Sigmoid colon (tissue), 7 donors: ENCODE measurements around the gene ARHGEF10L. TPM values are rescaled to one million over a fixed set of nuclear protein-coding genes. Genes with fewer than 3 reads are reported as not detected.

ENCODE experiments used
- DNase-seq: peaks from one replicate; pipeline ENCODE4 v3.0.0-alpha.2; 2019
- H3K27ac ChIP-seq, 4 donors: fragments of 200-600 bp; sonication (generic); one replicate each; pipeline ENCODE4 v1.5.1; 2016 to 2019; ENCODE audit warnings: mild to moderate bottlenecking in 1 of 4
- H3K27me3 ChIP-seq, 3 donors: fragments of 200-600 bp; sonication (generic); one replicate each; pipeline ENCODE4 v1.5.1; 2019; ENCODE audit warnings: mild to moderate bottlenecking in 1 of 3
- H3K36me3 ChIP-seq, 4 donors: fragments of 200-600 bp; sonication (generic); one replicate each; pipeline ENCODE4 v1.5.1; 2016 to 2019
- H3K4me1 ChIP-seq, 4 donors: fragments of 200-600 bp; sonication (generic); one replicate each; pipeline ENCODE4 v1.5.1; 2017 to 2019
- H3K4me3 ChIP-seq, 4 donors: fragments of 200-600 bp; sonication (generic); one replicate each; pipeline ENCODE4 v1.5.1; 2017 to 2019; ENCODE audit warnings: mild to moderate bottlenecking in 2 of 4, moderate library complexity in 1 of 4
- H3K9me3 ChIP-seq, 4 donors: fragments of 200-600 bp in 3 of 4; sonication (generic) in 3 of 4; one replicate each; pipeline versions ENCODE4 v1.5.1 to v1.6.1; 2013 to 2019
- EP300 ChIP-seq, 4 donors: sonication (generic); formaldehyde crosslinking; IDR thresholded peaks; one replicate each; pipeline ENCODE4 v1.6.1; 2017; ENCODE audit warnings: antibody characterized with exemption in 4 of 4
- POLR2A ChIP-seq, 2 donors: fragments of 450-650 bp; IDR thresholded peaks; one replicate each; pipeline ENCODE4 v1.6.1; 2016; ENCODE audit warnings: antibody characterized with exemption in 2 of 2, mild to moderate bottlenecking in 2 of 2, moderate library complexity in 2 of 2
- POLR2AphosphoS5 ChIP-seq, 4 donors: sonication (generic); formaldehyde crosslinking; IDR thresholded peaks; one replicate each; pipeline ENCODE4 v1.6.1; 2017; ENCODE audit warnings: antibody characterized with exemption in 4 of 4
- WGBS, 2 donors: extraction: QIAGEN DNeasy Blood & Tissue Kit; methylation state at CpG; one replicate each; pipeline ENCODE4 v1.1.7; 2013; 5-methylcytosine and 5-hydroxymethylcytosine counted together
- intact Hi-C: fragments of 100-400 bp; cut with DNase I; formaldehyde crosslinking; loops from one replicate; pipeline ENCODE4 v1.15.1; 2023
- polyA plus RNA-seq, 3 donors: library from polyadenylated mRNA; stranded (reverse); fragments of 200-250 nt; gene quantifications; one replicate each; pipeline ENCODE4 v1.2.3, GENCODE V29; 2013
- total RNA-seq, 4 donors: library from RNA; depleted of rRNA; stranded (reverse); fragments of >200 nt; gene quantifications; one replicate each; pipeline ENCODE4 v1.1.0, GENCODE V29; 2016
- TF ChIP-seq, protein P1 (sequence below), 4 experiments: fragments of 450-650 bp in 3 of 4; fragments of 200-600 bp in 1 of 4; IDR thresholded peaks; one replicate each; pipeline ENCODE4 v1.5.1; 2016 to 2019; ENCODE audit warnings: antibody characterized with exemption in 4 of 4, mild to moderate bottlenecking in 3 of 4, moderate library complexity in 2 of 4
- donor health status: healthy with polysubstance abuse.
- donor health status: Bipolar disorder and iron deficiency.
- donor health status: healthy.

ARHGEF10L gene
- total and polyA plus RNA-seq, 7 donors: 25.0 to 76.2 (median 33.0) TPM

DNA sequence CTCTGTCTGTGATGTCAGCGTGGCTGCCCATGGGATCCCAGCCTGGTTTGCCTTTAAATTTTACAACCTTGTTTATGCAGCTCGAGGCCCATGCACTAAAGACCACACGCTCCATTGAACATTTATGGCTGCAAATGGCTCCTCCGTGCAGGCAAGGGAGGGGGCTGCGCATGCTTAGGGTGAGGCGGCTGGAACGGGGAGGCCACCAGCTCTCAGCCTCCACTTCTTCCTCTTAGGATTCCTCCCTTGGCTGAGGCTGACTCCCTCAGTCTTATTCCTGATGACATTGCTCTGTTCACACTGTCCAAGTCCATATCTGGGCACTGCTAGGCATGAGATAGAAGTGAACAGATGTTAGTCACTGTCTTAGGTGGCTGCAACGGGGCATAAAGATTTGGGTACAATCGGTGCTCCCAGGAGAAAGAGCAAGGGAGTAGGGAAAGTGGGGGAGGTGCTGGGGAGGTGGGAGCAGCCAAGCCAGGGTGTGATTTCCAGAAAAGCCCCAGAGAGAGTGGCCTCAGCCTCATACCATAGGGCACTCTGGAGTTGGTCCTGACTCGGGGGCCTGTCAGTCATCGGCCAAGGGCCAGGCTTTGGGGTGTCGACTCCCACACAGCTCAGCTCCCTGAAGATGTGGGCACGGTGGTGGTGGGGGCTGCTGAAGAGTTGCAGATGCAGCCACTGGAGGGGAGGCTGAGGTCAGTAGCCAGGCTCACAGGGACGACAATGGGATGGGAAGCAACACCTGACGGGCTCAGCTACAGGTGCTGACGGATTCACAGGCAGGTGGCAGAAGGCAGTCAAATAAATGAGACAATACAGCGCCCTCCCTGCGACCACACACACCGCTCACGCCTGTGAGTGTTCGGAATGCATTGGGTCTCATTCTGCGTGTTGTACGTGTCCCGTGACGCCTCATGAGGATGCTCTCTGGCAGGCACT lies 178.4 kb downstream of the ARHGEF10L start:
- 61 to 72% methylated on average over 25 of the region's 25 CpGs for WGBS, 2 donors
- no peak for DNase-seq

DNA sequence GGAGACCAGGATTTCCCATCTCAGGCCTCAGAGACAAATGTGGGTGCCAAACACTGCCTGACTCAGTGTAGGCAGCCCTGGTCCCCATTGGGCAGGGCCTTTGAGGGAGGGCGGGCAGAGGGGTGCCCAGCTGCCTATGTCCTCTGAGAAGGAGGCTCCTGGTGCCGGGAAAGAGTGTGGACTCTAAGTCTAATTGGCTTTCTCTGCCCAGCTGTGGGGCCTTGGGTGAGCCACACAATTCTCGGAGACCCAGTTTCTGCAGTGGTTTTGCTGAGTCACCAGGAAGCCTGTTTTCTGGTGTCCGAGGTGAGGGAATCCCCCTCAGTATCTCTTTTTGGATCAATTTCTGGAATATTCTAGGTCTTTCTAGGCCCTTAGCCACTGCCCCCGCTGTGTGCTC lies 180.4 kb downstream of the ARHGEF10L start:
- no peaks in the 10 kb centered on the region for H3K27me3 ChIP-seq
- H3K4me1 ChIP-seq: no peaks in the 10 kb centered on the region
- DNase-seq: no peak
- no peak overlapping the region for H3K4me3 ChIP-seq
- 78 to 91% methylated on average over 5 of the region's 5 CpGs for WGBS, 2 donors
- no peaks in the 10 kb centered on the region for H3K36me3 ChIP-seq
- TF ChIP-seq EP300 (IDR thresholded peaks at IDR 0.05): no peak
- TF ChIP-seq, protein P1, sequence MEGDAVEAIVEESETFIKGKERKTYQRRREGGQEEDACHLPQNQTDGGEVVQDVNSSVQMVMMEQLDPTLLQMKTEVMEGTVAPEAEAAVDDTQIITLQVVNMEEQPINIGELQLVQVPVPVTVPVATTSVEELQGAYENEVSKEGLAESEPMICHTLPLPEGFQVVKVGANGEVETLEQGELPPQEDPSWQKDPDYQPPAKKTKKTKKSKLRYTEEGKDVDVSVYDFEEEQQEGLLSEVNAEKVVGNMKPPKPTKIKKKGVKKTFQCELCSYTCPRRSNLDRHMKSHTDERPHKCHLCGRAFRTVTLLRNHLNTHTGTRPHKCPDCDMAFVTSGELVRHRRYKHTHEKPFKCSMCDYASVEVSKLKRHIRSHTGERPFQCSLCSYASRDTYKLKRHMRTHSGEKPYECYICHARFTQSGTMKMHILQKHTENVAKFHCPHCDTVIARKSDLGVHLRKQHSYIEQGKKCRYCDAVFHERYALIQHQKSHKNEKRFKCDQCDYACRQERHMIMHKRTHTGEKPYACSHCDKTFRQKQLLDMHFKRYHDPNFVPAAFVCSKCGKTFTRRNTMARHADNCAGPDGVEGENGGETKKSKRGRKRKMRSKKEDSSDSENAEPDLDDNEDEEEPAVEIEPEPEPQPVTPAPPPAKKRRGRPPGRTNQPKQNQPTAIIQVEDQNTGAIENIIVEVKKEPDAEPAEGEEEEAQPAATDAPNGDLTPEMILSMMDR (IDR thresholded peaks at IDR 0.05): no peak
- TF ChIP-seq POLR2A (IDR thresholded peaks at IDR 0.05): no peak
- TF ChIP-seq POLR2AphosphoS5 (IDR thresholded peaks at IDR 0.05): no peak
- H3K9me3 ChIP-seq: no peaks in the 10 kb centered on the region
- no peak overlapping the region for H3K27ac ChIP-seq
- intact Hi-C loops: no loop called here

More for the DNA sequence above, 178.4 kb downstream of the ARHGEF10L start:
- Histone ChIP-seq H3K27me3 (no peaks in the 10 kb centered on the region), H3K27ac (no peak overlapping the region), H3K9me3 (no peaks in the 10 kb centered on the region), H3K4me3 (no peak overlapping the region), H3K4me1 (no peaks in the 10 kb centered on the region), H3K36me3 (no peaks in the 10 kb centered on the region)
- no peak for TF ChIP-seq POLR2A (IDR thresholded peaks at IDR 0.05)
- TF ChIP-seq EP300 (IDR thresholded peaks at IDR 0.05): no peak
- TF ChIP-seq POLR2AphosphoS5 (IDR thresholded peaks at IDR 0.05): no peak
- TF ChIP-seq, protein P1 (IDR thresholded peaks at IDR 0.05): no peak
- intact Hi-C loops: no loop called here

DNA sequence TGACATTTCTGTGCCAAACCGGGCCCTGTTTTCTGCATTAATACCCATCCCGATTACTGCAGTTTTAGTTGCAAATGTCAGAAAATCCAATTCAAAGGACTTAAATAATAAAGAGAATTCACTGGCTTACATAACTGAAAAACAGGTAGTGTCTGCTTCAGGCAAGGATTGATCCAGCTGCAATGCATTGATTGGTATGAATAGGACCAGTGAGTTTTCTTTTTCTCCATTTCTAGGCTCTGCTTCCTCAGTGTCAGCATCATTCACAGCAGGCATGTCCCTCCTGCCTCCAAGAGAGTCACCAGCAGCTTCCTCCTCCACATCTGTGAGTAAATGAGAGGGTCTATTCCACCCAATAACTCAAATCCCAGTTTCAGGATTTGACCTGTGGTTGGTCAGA lies 181.9 kb downstream of the ARHGEF10L start:
- no peaks in the 10 kb centered on the region for H3K27me3 ChIP-seq
- no peak overlapping the region for H3K4me3 ChIP-seq
- 95 to 97% methylated on average over 2 of the region's 2 CpGs for WGBS, 2 donors
- H3K36me3 ChIP-seq: no peaks in the 10 kb centered on the region
- no peak overlapping the region for H3K27ac ChIP-seq
- H3K4me1 ChIP-seq: no peaks in the 10 kb centered on the region
- TF ChIP-seq POLR2AphosphoS5 (IDR thresholded peaks at IDR 0.05) (no peak), POLR2A (IDR thresholded peaks at IDR 0.05) (no peak), EP300 (IDR thresholded peaks at IDR 0.05) (no peak)
- TF ChIP-seq, protein P1 (IDR thresholded peaks at IDR 0.05): no peak
- DNase-seq: no peak
- intact Hi-C loops: no loop called here
- no peaks in the 10 kb centered on the region for H3K9me3 ChIP-seq

DNA sequence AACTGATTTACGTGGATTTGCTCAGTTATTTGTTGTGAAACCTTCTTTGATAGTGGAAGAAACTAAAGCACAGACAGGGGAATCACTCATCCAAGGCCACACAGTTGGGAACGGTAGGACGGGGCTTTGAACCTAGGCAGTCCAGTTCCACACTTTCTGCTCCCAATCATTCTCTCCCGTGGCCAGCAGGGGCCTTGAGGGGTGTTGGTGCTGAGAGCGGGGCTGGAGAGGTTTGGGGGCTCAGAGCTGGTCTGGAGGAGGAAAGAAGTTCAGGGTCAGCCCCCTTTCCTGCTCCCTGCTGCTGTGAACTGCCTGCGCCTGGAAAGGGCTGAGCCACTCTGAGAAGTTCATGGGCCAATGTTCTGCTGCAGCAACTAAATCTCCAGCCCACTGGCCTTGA lies 184.2 kb downstream of the ARHGEF10L start:
- Histone ChIP-seq H3K27me3 (peaks cover 0 to 5% (median 0%) of the 10 kb centered on the region in 3 donors), H3K27ac (no peak overlapping the region), H3K9me3 (no peaks in the 10 kb centered on the region), H3K36me3 (no peaks in the 10 kb centered on the region), H3K4me1 (no peaks in the 10 kb centered on the region), H3K4me3 (no peak overlapping the region)
- 49 to 52% methylated on average over 6 of the region's 6 CpGs for WGBS, 2 donors
- intact Hi-C loops: no loop called here
- no peak for TF ChIP-seq POLR2AphosphoS5 (IDR thresholded peaks at IDR 0.05)
- TF ChIP-seq, protein P1 (IDR thresholded peaks at IDR 0.05): no peak
- TF ChIP-seq EP300 (IDR thresholded peaks at IDR 0.05): no peak
- TF ChIP-seq POLR2A (IDR thresholded peaks at IDR 0.05): no peak
- DNase-seq: no peak
